ENCODE measurements around the gene GRB14. TPM values are rescaled to one million over a fixed set of nuclear protein-coding genes. Genes with fewer than 3 reads are reported as not detected.

Gene GRB14
- total RNA-seq, 1 donor from 2014 or later: 22.3 TPM

- DNase-seq (ENCODE audit: low read depth): no peak
- TF ChIP-seq CTCF (conservative IDR thresholded peaks at IDR 0.05; ENCODE audit: low read depth, low read length): no peak
These were observed 156.9 kb downstream of the GRB14 start for GRCh38 chr2:164464376-164464775.

GRCh38 chr2:164458792-164459191 lies 162.5 kb downstream of the GRB14 start:
- no peak overlapping the region for H3K4me3 ChIP-seq (ENCODE audit: low read depth, low read length)
- no peak for TF ChIP-seq CTCF (conservative IDR thresholded peaks at IDR 0.05; ENCODE audit: low read depth, low read length)
- no peak for DNase-seq (ENCODE audit: low read depth)

More at GRCh38 chr2:164464376-164464775, 156.9 kb downstream of the GRB14 start:
- no peak overlapping the region for H3K4me3 ChIP-seq (ENCODE audit: low read depth, low read length)

- no peak for TF ChIP-seq CTCF (conservative IDR thresholded peaks at IDR 0.05; ENCODE audit: low read depth, low read length)
- DNase-seq (ENCODE audit: low read depth): no peak
- H3K4me3 ChIP-seq (ENCODE audit: low read depth, low read length): no peak overlapping the region
These were observed 164.0 kb downstream of the GRB14 start for GRCh38 chr2:164457271-164457670.

- no peak for TF ChIP-seq CTCF (conservative IDR thresholded peaks at IDR 0.05; ENCODE audit: low read depth, low read length)
- no peak for DNase-seq (ENCODE audit: low read depth)
- H3K4me3 ChIP-seq (ENCODE audit: low read depth, low read length): no peak overlapping the region
These were observed 164.7 kb downstream of the GRB14 start for GRCh38 chr2:164456619-164457018.

- no peak for TF ChIP-seq CTCF (conservative IDR thresholded peaks at IDR 0.05; ENCODE audit: low read depth, low read length)
- H3K4me3 ChIP-seq (ENCODE audit: low read depth, low read length): no peak overlapping the region
These were observed 167.5 kb downstream of the GRB14 start for GRCh38 chr2:164453656-164454305.

GRCh38 chr2:164450278-164450677 lies 171.0 kb downstream of the GRB14 start:
- DNase-seq (ENCODE audit: low read depth): no peak
- TF ChIP-seq CTCF (conservative IDR thresholded peaks at IDR 0.05; ENCODE audit: low read depth, low read length): no peak
- H3K4me3 ChIP-seq (ENCODE audit: low read depth, low read length): no peak overlapping the region

More at GRCh38 chr2:164453656-164454305, 167.5 kb downstream of the GRB14 start:
- no peak for DNase-seq (ENCODE audit: low read depth)

GRCh38 chr2:164449706-164450105 lies 171.6 kb downstream of the GRB14 start:
- TF ChIP-seq CTCF (conservative IDR thresholded peaks at IDR 0.05; ENCODE audit: low read depth, low read length): no peak
- DNase-seq (ENCODE audit: low read depth): no peak
- no peak overlapping the region for H3K4me3 ChIP-seq (ENCODE audit: low read depth, low read length)
